HG03378 (cell line): ENCODE results near the gene FNBP1.
"Not testable (repeated sequence)": the region's sequence is repeated elsewhere in the genome, so short reads cannot be mapped to it uniquely, and the experiment has no call there.

Experiments used
- ATAC-seq: cut with Tn5 transposase; IDR thresholded peaks from one replicate; pipeline ENCODE4 v1.9.1; 2021; ENCODE audit warnings: mild to moderate bottlenecking, moderate library complexity; ENCODE audit not compliant: unreplicated experiment

The FNBP1 gene

DNA sequence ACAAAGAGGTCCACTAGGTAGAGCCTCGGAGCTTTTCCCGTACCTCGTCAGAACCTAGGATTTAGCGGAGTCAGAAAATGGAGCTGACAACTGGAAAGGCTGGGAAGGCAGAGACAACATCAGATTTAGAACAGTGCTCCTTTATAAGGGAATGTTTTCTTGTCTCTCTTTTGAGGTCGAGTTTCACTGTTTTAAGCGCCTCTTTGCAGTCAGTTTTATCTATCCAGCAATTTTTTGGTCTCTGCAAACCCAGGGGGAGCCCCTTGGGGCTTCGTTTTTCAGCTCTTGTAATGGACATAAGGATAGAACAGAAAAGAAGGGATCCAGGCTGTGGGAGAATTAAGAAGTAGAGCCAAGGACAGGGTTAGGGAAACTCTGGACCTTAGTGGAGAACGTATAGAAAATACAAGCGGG, 80.5 kb downstream of the FNBP1 start:
- no peak for ATAC-seq

DNA sequence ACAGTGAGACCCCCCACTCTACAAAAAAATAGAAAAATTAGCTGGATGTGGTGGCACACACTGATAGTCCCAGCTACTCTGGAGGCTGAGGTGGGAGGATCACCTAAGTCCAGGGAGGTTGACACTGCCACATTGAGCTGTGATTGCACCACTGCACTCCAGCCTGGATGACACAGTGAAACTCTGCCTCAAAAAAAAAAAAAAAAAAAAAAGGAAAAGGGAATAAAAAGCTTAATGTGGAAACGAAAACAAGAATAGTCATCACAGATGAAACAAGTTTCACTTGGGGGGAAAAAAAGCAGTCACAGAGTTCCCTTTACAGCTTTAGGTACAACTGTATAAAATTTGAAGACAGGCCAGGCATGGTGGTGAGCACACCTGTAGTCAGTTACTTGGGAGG, 84.2 kb downstream of the FNBP1 start:
- no peak for ATAC-seq

DNA sequence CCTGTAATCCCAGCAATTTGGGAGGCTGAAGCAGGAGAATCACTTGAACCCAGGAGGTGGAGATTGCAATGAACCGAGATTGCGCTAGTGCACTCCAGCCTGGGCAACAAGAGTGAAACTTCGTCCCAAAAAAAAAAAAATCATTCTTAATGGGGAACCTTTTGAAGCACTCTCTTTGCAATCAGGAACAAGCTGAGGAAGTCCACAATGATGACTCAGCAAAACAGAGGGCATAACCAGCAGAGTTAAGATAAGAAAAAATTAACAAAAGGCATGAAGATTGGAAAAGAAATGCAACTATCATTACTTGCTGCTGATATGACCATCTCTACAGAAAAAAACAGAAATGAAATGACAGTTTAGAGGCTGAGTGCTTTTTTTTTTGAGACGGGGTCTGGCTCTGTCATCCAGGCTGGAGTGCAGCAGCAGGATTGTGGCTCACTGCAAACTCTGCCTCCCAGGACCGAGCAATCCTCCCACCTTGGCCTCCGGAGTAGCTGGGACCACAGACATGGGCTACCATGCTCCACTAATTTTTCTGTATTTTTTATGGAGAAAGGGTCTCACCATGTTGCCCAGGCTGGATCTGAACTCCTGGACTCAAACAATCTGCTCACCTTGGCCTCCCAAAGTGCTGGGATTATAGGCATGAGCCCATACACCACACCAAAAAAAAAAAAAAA, 88.0 kb downstream of the FNBP1 start:
- ATAC-seq: no peak

DNA sequence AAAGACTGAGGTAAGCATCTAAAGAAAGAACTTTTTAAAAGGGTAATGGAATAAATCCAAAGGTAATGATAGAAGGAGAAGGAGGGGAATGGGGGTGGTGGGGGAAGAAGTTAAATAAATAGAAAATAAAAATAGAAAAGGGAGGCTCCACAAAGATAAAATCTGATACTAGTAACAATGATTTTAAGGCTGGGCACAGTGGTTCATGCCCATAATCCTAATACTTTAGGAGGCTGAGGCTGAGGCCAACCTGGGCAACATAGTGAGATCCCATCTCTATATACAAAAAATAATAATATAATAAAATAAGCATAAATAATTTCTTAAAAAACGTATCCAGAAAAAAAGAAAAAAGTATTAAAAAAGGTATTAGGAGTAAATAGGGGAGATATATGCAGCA, 89.3 kb downstream of the FNBP1 start:
- no peak for ATAC-seq

DNA sequence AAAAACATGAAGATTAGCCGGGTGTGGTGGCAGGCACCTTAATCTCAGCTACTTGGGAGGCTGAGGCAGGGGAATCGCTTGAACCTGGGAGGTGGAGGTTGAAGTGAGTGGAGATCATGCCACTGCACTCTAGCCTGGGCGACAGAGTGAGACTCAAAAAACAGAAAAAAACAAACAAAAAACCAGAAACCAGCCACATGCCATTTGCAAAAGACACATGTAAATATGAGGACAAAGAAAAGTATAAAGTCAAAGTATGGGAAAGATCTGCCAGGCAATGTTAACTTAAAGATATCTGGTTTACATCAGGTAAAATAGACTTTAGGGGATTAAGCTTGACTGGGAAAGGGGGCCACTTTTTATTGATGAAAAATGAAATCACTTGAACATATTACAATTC, 90.7 kb downstream of the FNBP1 start:
- ATAC-seq: no peak

DNA sequence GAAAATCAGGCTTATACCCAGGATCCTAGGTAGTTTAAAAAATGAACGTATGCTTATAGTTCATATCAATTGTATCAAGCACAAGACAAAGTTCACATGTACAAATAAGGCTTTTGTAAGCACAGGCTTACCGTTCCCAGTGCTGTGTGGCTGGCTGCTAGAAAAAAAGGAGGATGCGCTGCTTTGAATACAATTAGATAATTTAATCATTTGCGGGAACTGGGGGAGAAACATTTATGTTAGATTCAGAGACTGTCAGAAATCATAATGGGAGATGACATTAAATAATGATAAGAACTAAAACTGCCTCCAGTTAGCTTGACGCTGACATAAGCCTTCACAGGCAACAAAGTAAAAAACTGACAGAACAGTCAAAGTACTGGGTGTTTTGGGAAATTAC, 93.2 kb downstream of the FNBP1 start:
- ATAC-seq: no peak

DNA sequence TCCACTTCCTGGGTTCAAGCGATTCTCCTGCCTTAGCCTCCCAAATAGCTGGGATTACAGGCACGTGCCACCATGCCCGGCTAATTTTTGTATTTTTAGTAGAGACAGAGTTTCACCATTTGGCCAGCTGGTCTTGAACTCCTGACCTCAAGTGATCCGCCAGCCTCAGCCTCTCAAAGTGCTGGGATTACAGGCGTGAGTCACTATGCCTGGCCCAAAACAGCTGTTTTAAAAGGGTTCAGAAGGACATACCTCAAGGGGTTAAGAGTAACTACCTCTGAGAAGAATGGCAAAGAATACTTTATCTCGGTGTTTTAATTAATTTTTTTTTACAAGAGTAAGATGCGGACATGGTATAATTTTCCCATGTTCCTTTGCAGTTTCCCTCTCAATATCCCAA, 94.4 kb downstream of the FNBP1 start:
- not testable (repeated sequence) for ATAC-seq

DNA sequence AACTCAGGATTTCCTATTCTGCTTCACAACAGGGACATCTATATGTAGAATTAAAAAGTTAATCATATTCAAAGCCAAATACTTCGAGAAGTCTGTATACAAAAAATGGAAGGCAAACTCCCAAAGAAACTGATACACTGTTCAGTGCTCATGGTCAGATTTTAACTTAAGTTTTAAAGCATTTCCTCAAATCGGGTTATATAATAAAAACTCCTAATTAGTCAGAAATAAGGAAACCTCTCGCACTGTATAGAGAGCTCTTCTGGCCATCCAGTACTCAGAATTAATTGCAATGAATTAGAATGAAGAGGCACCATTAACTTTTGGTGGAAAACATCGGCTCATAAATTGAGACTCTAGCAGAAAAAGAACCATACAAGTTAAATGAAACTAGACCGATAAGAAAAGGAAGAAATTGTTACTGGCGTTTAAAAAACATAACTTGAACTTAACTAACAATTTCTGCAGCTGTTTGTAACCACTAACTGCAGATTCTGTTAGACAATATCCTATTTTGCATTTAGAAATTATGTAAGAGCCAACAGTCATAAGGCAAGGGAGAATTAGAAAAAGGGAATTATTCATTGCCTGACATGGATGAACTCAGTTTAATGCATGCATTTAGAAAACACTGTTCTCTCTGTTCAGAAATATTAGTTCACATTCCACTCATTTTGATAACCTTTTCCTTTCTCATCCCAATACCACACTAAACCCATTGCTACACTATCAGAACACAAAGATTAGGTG, 96.6 kb downstream of the FNBP1 start:
- no peak for ATAC-seq

DNA sequence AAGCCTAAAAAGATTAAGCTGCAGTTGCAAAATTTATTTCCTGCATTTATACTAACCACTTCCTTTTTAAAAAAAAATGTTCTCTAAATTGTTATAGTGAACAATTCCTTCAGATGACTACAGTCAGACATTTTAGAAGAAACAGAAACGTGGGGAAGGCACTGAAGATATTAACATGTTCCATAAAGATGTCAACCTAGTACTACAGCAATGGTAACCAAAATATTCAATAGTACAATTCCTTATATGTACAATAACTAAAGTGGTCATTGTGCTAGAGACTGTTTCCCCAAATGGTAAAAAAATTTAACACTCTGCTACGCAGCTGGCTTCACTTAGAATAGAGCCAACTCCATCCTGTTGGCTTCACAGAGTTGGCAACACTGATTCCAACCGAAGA, 97.7 kb downstream of the FNBP1 start:
- ATAC-seq: no peak

DNA sequence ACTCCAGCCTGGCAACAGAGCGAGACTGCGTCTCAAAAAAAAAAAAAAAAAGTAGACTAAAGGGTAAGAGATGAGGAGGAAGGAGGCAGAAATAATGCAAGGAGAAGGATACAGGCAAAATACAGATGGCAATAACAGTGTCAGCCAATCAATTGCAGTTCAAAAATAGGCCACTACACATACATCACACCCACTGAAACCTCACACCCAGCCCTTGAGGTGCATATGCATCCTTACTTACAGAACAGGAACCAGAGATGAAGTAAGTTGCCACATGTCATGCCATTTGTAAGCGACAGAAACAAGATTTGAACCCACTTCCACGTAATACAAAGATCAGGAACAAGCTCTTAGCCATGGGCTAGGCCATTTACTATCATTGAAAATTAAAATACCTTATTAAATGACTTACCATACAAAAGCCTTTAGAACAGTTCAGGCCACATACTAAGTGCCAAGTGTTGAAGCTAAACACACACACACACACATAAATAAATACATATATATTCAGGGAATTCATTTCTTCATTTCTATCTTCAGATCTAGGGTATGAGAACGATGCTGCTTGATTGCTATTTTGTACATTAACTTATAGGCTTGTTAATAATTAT, 98.4 kb downstream of the FNBP1 start:
- ATAC-seq: no peak

DNA sequence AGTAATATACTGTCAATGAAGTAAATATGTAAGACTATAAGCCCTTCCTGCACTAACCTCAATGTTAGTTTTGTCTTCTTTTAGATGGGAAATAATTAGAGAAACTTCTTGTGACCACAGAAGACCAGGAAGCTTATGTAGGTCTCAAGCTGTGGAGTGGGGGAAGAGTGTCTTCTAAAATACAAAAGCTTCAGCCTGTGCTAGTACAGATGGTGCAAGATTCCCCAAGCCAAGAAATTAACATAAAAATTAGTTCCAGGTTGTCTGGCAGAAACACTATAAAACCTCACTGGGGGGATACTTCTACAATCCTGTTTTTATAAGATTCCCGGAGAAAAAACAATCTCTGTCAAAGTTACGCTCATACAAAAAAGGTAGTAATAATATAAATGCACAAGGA, 103.6 kb downstream of the FNBP1 start:
- no peak for ATAC-seq

DNA sequence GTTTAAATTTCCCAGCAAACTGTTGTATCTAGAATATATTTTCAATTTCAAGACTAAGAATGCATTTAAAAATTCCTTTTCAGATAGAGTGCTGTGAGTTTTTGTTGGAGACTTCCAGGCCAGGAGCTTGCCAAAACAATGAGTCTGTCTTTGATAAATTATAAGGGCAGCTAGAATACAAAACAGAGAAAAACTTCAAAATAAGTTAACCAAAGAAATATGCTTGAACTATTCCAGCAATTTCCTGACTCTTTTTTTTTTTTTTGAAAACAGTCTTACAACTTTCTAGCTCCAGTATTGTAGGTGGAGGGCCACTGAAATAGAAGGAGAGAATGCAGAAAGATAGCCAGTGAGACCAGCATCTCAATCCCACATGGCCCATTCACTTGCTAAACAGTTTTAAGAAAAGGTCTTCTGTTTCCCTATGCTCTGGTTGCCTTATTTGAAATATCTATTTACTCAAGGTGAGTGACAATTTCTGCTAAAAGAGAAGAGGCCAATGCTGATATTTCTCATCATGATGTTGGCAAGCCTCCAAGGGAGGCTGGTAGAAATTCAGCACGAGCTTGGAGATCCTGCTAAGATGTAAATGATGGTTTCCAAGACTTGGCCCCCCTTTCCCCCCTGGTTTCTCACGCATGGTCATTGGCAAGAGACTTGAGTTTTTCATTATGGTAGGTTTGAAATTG, 104.6 kb downstream of the FNBP1 start:
- no peak for ATAC-seq

DNA sequence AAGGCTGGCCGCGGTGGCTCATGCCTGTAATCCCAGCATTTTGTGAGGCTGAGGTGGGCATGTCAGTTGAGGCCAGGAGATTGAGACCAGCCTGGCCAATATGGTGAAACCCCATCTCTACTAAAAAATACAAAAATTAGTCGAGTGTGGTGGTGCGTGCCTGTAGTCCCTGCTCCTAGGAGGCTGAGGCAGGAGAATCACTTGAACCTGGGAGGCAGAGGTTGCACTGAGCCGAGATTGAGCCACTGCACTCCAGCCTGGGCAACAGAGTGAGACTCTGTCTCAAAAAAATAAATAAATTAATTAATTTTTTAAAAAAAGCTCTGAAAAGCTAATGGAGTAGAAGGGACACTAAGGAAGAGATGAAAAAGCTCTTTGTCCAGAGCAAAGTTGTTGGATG, 105.1 kb downstream of the FNBP1 start:
- ATAC-seq: not testable (repeated sequence)

DNA sequence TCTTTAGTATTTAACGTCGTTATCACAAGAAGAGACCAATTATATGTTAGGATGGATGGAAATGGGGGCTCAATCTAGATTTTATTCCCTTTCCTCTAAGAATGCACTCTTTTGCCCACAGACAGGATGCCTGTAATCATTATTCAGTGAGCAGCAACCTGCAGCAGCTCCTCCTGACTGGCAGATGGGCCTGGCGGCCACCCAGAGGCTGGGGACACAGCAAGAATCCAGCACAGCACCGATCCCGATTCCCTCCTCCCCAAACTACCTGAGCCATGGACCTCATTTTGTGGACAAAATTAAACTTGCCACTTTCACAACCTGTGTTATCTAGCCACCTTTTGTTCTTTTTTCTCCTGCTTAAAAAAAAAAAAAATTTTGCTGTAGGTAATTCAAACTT, 106.8 kb downstream of the FNBP1 start:
- no peak for ATAC-seq

DNA sequence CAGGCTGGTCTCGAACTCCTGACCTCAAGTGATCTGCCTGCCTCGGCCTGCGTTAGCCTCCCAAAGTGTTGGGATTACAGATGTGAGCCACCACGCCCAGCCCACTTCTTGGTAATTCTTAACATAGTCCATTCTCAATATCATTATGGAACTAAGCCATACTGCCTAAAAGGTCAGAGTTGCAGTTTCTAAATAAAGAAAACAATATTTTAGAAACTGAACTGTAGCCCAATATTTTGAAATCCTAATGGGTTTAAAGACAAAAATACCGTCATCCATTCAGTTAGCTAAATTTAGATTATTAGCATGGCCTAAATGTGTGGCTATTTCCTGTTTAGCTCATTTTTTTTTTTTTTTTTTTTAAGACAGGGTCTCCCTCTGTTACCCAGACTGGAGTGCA, 108.2 kb downstream of the FNBP1 start:
- no peak for ATAC-seq

DNA sequence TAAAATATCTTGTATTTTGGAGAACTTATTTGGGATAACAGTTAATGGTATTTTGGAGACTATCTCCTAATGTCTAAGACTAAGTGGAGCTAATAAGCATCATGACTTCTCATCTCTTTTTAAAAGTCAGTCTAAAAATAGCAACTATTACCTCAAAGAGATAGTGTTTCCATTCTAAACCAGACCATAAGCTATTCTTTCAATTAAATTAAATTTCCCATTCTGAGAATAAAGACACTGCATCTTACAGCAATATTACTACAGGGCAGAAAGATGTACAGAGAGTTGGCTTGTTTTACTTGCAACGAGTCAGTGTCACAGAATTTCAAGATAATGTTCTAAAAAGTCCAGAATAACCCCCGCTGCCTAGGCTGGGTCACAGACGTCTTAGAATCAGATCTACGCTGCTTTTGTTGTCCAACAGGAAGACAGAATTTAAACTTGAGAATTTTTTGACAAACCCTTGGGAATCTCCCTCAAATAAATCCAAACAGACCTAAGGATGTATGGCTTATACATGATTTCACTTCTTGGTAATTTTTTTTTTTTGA, 108.9 kb downstream of the FNBP1 start:
- ATAC-seq: no peak

DNA sequence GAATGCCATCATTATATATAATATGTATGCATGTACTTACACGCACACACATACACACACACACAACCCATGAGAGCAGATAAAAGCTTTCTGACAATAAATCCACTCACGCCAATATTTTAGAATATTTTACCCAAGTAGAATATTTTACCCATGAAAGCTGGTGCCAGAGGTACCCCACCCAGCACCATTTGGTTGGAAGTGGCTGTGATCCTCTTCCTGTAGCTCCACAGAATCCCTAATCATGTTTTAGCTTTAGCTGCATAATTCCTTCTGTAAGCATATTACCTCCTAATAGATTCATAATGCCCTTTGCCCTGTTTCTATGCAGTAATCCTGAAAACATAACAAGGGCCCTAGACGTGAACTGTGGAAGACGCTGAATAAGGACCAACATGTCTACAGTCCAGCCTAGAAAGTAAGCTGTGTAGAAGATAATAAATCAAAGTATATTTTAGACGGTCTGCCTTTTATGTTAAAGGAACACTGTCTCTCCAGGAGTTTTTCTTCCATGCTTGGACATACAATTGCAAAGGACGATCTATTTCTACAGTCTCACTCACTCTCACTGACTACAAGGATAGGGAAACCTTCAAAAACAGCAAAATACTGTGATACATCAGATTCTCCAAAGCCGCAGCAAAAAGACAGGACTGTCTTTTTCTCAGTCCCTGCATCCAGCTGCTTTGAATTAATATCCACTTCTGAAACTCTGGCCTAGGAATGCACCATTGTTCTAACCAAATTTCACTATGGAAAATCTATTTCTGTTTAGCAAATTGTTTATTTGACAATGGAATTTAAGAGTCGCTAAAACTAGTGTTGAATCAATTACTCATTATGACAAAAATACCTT, 109.6 kb downstream of the FNBP1 start:
- ATAC-seq: no peak

DNA sequence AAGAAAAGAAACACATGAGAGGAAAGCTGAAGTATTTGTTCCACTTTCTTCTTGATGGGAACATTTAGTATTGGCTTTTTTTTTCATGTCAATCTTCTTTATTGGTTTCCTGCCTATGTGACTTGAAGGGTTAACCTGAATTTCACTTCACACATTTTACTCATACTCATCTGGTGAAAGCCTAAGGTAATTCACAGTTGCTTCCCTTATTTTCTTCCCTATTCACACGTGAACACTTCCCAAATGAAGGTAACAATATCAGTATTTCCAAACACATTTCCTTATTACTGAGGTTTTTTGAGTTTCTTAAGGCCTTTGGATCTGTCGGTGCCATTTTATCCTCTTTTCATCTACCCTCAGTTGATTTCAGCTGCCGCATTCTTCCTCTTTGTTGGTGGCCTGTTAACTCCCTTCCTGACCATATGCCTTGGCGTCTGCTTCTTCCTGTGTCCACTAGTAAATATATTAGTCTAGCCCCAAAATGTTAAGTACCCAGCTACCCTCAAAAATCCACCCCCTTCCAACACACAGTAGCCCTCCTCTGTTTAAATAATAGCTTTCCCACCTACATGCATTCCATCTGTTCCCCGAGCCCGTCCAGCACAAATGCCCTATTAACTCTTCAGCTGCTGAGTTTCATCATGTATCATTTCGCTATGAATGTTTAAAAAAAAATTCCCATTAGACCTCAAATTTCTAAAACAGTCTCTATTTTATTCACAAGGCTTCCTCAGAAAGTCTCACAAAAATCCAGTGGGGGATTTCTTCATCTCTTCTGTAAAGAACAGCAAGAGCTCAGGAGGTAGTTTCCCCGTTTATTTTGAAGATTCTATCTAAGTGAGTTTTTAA, 110.5 kb downstream of the FNBP1 start:
- no peak for ATAC-seq

DNA sequence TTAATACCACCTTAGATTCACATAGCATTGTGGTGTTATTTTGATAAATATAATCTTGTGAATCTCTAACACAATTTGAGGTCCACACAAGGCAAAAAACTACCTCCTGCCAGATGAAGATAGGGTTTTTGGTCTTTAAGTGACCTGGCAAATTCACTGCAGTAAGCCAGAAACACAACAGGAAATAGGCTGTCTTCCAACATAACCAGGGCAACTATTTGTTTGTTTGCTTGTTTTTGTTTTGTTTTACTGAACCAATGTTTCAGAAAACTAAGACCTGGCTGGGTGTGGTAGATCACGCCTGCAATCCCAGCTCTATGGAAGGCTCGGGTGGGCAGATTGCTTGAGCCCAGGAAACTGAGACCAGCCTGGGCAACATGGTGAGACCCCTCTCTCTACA, 112.2 kb downstream of the FNBP1 start:
- no peak for ATAC-seq
